ENCODE data around the gene ALOXE3.

Gene ALOXE3

DNA sequence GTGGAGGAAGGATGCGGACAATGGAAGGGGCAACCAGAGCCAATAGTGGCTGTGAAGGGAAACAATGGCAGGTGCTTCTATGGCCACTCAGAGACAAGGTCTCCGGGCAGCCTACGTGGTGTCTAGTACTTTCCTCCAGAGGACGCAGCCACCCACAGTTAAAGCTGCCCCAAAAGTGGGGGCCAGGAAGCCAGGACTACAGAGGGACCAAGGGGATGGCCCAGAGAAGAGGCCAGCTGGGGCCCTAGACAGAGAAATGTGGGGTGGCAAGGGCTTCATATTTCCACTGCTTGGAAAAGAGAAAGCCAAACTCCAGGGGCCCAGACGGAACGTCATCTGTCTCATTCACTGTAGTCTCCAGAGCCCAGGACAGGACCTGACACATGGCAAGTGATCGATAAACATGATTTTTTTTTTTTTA lies 34.7 kb upstream of the ALOXE3 start:
- DNase-seq (ENCODE audit: low read depth), result no peak
- TF ChIP-seq, protein P1, sequence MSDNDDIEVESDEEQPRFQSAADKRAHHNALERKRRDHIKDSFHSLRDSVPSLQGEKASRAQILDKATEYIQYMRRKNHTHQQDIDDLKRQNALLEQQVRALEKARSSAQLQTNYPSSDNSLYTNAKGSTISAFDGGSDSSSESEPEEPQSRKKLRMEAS (IDR thresholded peaks at IDR 0.05; ENCODE audit: low read depth, low read length), result no peak
- TF ChIP-seq MYC (IDR thresholded peaks at IDR 0.05; ENCODE audit: low read depth, low read length) (no peak), POLR2A (IDR thresholded peaks at IDR 0.05; ENCODE audit: extremely low read depth, insufficient read length) (no peak)
- TF ChIP-seq, protein P2, sequence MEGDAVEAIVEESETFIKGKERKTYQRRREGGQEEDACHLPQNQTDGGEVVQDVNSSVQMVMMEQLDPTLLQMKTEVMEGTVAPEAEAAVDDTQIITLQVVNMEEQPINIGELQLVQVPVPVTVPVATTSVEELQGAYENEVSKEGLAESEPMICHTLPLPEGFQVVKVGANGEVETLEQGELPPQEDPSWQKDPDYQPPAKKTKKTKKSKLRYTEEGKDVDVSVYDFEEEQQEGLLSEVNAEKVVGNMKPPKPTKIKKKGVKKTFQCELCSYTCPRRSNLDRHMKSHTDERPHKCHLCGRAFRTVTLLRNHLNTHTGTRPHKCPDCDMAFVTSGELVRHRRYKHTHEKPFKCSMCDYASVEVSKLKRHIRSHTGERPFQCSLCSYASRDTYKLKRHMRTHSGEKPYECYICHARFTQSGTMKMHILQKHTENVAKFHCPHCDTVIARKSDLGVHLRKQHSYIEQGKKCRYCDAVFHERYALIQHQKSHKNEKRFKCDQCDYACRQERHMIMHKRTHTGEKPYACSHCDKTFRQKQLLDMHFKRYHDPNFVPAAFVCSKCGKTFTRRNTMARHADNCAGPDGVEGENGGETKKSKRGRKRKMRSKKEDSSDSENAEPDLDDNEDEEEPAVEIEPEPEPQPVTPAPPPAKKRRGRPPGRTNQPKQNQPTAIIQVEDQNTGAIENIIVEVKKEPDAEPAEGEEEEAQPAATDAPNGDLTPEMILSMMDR (IDR thresholded peaks at IDR 0.05; ENCODE audit: low read depth, low read length), result no peak
- H3K4me3 ChIP-seq (ENCODE audit: low read depth, low read length), result peak overlapping the region; percentile 27

DNA sequence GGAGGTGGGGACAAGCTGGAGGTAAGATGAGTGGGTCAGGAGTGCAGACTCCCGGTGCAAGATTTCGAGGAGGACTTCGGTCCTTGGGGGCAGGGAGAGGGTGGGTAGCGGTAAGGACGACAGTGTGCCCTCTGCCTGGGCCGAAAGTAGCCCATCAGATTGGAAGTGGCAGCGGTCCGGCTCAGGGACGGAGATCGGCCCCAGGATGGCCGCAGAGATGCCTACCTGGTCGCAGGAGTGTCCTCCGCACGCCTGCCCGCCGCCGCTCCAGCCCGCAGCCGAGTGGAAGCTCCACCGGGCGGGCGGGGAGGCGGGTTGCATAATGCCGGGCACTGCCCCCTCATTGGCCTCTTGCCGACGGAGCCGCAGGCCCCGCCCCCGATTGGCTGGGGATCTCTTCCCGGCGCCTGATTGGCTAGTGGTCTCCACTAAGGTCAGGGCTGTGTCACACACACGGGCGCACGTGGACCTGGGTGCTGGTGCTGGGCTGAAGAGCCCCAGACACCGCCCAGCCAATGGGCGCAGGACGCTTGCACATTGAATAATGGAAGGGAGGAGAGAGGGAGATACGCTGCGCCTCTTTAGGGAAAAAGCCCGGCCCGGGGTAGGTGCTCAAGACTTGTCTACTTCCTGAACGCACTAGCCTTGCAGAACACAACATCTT lies 33.9 kb upstream of the ALOXE3 start, which contains the start of gene PER1:
Gene PER1, minus strand, starts transcription at position 293 of the 664 bp plus-strand sequence. CDS start 1,698 bp downstream, outside the sequence.
- peak within 1 kb of the TSS; percentile 74 for H3K4me3 ChIP-seq (ENCODE audit: low read depth, low read length)
- TF ChIP-seq, protein P1 (IDR thresholded peaks at IDR 0.05; ENCODE audit: low read depth, low read length), result peak; percentile 96
- TF ChIP-seq, protein P2 (IDR thresholded peaks at IDR 0.05; ENCODE audit: low read depth, low read length), result no peak
- TF ChIP-seq POLR2A (IDR thresholded peaks at IDR 0.05; ENCODE audit: extremely low read depth, insufficient read length) (peak; percentile 50), MYC (IDR thresholded peaks at IDR 0.05; ENCODE audit: low read depth, low read length) (peak; percentile 81)
- peak; percentile 93 for DNase-seq (ENCODE audit: low read depth)

DNA sequence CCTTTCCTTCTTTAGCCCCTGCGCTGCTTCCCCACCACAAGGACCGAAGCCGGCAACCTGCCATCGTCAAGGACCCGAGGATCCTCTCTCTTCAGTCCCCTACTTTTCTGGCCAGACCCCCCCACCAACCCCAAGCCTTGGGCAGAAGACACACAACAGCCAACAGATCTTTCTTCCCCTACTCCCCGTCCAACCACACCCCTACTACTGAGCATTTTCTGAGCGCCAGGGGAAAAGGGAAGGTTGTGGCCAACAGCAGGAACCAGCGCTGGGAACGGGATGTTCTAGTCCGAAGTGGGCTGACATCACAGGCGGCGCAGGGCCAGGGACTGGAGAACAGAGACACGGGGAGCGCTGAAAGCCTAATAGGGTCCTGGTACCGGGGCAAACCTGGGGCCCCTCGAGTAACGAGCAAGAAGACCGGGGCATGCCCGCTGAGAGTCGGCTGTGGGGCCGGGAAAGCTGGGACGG lies 33.4 kb upstream of the ALOXE3 start:
- H3K4me3 ChIP-seq (ENCODE audit: low read depth, low read length), result peak overlapping the region; percentile 74
- TF ChIP-seq, protein P2 (IDR thresholded peaks at IDR 0.05; ENCODE audit: low read depth, low read length), result no peak
- no peak for TF ChIP-seq POLR2A (IDR thresholded peaks at IDR 0.05; ENCODE audit: extremely low read depth, insufficient read length)
- TF ChIP-seq, protein P1 (IDR thresholded peaks at IDR 0.05; ENCODE audit: low read depth, low read length), result no peak
- no peak; the same call in 1 of the 2 replicates for TF ChIP-seq MYC (IDR thresholded peaks at IDR 0.05; ENCODE audit: low read depth, low read length)
- DNase-seq (ENCODE audit: low read depth), result peak; percentile 62

DNA sequence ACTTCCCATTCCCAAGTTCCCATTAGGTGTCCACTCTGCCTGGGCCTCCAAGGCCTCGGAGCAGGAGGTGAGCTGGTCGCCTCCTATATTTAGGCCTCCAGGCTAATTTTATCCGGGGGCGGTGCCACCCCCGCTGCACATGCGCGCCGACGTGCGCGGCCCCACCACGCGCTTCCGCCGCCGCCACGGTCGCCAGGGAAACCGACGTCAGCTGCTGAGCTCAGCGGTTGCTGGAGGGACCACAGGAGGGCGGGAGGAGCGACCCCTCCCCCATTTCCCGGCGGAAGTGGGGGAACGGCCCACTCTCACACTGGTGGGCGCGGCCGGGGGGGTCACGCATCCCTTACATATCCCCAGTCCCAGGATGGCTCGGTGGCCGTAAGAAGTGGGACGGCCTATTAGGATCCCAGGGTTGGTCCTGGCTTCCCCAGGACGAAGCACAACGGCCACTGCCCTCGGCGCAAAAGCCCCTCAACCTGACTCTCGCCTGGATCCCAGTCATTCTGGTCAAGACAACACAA lies 32.9 kb upstream of the ALOXE3 start:
- TF ChIP-seq MYC (IDR thresholded peaks at IDR 0.05; ENCODE audit: low read depth, low read length) (peak; percentile 50; the same call in 1 of the 2 replicates), POLR2A (IDR thresholded peaks at IDR 0.05; ENCODE audit: extremely low read depth, insufficient read length) (no peak)
- TF ChIP-seq, protein P1 (IDR thresholded peaks at IDR 0.05; ENCODE audit: low read depth, low read length), result peak; percentile 84
- DNase-seq (ENCODE audit: low read depth), result peak; percentile 79
- peak overlapping the region; percentile 74 for H3K4me3 ChIP-seq (ENCODE audit: low read depth, low read length)

DNA sequence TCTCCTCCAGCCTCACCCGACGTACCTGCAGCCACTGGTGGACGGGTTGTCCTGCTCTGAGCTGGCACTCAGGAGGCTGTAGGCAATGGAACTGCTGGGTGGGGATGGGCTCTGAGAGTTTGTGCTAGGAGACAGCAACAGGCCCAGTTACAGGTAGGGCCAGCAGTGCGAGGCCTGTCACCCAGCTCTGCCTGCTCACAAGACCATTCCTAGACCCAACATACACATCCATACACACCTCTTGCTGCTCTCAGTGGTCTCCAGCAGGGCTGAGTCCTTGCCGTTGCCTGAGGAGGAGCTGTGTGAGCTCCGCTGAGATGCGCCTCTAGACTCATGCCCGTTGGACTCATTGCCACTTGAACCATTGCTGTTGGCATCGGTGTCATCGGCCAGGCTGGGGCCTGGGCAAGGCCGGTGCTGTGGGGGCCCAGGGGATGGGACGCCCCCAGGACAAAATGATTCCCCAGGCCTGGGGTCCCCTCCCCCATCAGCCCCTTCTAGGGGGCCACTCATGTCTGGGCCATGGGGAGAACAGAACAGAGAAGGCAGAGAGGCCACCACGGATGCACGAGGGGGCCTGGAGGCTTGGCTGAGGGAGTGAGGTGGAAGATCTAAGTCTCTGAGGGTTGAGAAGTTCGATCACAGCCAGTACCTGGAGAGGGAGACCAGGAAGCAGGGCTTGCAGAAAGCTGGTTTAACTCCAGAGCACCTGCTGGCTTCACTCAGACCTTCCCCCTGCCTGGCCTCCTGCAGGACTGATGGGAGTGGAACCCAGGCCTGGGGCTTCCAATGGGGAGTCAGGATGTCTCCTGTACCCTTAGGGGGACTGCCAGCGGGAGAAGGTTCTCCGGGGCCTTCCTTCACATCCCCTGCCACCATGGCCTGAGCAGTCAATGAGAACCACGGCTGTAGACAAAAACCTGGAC lies 32.1 kb upstream of the ALOXE3 start:
- TF ChIP-seq POLR2A (IDR thresholded peaks at IDR 0.05; ENCODE audit: extremely low read depth, insufficient read length) (no peak), MYC (IDR thresholded peaks at IDR 0.05; ENCODE audit: low read depth, low read length) (no peak)
- TF ChIP-seq, protein P2 (IDR thresholded peaks at IDR 0.05; ENCODE audit: low read depth, low read length), result no peak
- TF ChIP-seq, protein P1 (IDR thresholded peaks at IDR 0.05; ENCODE audit: low read depth, low read length), result no peak
- H3K4me3 ChIP-seq (ENCODE audit: low read depth, low read length), result peak overlapping the region; percentile 74
- DNase-seq (ENCODE audit: low read depth), result no peak
